Measurements from ENCODE around the gene ACTMAP.

Gene ACTMAP

GRCh38 chr19:40692212-40692551, 58.1 kb downstream of the ACTMAP start:
- DNase-seq = no peak

- no peak for DNase-seq
These were observed 58.7 kb downstream of the ACTMAP start for GRCh38 chr19:40691421-40692211.

Data from inflammatory macrophage treated with lipopolysaccharide for 1 hour (primary cell).